ENCODE results near the gene POMC.

DNA sequence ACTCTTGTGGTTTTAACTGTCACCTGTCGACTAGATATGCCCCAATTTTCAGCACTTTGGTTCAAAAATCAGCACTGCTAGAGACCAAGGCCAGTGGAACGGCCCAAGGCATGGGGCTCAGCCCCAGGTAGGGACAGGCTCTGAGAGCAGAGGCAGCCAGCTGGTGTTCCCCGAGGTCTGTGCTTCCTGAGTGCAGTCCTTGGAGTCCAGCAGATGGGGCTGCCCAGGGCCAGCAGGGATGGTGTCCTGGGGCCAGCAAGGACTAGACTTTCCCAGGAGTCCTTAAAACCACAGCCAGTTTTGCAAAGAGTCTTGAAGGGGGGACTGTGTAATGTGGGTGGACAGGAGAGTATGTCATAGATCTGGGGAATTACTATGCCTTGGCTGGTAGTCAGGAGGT, 56.3 kb downstream of the POMC start:
- TF ChIP-seq, protein P1, sequence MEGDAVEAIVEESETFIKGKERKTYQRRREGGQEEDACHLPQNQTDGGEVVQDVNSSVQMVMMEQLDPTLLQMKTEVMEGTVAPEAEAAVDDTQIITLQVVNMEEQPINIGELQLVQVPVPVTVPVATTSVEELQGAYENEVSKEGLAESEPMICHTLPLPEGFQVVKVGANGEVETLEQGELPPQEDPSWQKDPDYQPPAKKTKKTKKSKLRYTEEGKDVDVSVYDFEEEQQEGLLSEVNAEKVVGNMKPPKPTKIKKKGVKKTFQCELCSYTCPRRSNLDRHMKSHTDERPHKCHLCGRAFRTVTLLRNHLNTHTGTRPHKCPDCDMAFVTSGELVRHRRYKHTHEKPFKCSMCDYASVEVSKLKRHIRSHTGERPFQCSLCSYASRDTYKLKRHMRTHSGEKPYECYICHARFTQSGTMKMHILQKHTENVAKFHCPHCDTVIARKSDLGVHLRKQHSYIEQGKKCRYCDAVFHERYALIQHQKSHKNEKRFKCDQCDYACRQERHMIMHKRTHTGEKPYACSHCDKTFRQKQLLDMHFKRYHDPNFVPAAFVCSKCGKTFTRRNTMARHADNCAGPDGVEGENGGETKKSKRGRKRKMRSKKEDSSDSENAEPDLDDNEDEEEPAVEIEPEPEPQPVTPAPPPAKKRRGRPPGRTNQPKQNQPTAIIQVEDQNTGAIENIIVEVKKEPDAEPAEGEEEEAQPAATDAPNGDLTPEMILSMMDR (IDR thresholded peaks at IDR 0.05) = no peak
- no peak for TF ChIP-seq POLR2A (IDR thresholded peaks at IDR 0.05)
